Heart right ventricle (tissue), 16 donors: ENCODE data around the gene CREB3L2. TPM values are rescaled to one million over a fixed set of nuclear protein-coding genes. Genes with fewer than 3 reads are reported as not detected.

Experiments
- ATAC-seq, 8 donors: fragments of 200-7000 bp; cut with Tn5 transposase; one replicate each; pipeline ENCODE4 v1.9.1; 2020; ENCODE audit warnings: mild to moderate bottlenecking in 8 of 8, moderate library complexity in 8 of 8, moderate number of reproducible peaks in 1 of 8
- DNase-seq, 2 donors: peaks; one replicate each; pipeline ENCODE4 v3.0.0-alpha.2; 2020
- H3K27ac ChIP-seq, 10 donors: fragments of 200-600 bp; sonication (generic) in 2 of 10; one replicate each; pipeline versions ENCODE4 v1.5.0 to v1.8.0; 2020 to 2022; ENCODE audit warnings: mild to moderate bottlenecking in 3 of 10
- H3K27me3 ChIP-seq, 7 donors: fragments of 200-600 bp; one replicate each; pipeline ENCODE4 v1.8.0; 2021 to 2022; ENCODE audit warnings: mild to moderate bottlenecking in 2 of 7
- H3K36me3 ChIP-seq, 9 donors: fragments of 200-600 bp; sonication (generic) in 1 of 9; one replicate each; pipeline versions ENCODE4 v1.5.0 to v1.8.0; 2020 to 2022; ENCODE audit warnings: mild to moderate bottlenecking in 2 of 9
- H3K4me1 ChIP-seq, 9 donors: fragments of 200-600 bp; sonication (generic) in 1 of 9; one replicate each; pipeline versions ENCODE4 v1.5.0 to v1.8.0; 2020 to 2022; ENCODE audit warnings: mild to moderate bottlenecking in 4 of 9
- H3K4me3 ChIP-seq, 10 donors: fragments of 200-600 bp; sonication (generic) in 2 of 10; one replicate each; pipeline versions ENCODE4 v1.5.0 to v1.8.0; 2020 to 2022; ENCODE audit warnings: mild to moderate bottlenecking in 7 of 10, moderate library complexity in 2 of 10
- H3K9me3 ChIP-seq, 11 donors: fragments of 200-600 bp in 10 of 11; sonication (generic) in 2 of 11; one replicate each; pipeline versions ENCODE4 v1.5.0 to v1.8.0; 2013 to 2022; ENCODE audit warnings: mild to moderate bottlenecking in 2 of 11, control low read depth in 1 of 11, moderate library complexity in 1 of 11
- CTCF ChIP-seq, 9 donors: fragments of 200-600 bp; sonication (generic) in 2 of 9; IDR thresholded peaks; one replicate each; pipeline versions ENCODE4 v1.5.0 to v1.8.0; 2021 to 2022; ENCODE audit warnings: antibody characterized with exemption in 9 of 9, mild to moderate bottlenecking in 5 of 9, moderate library complexity in 1 of 9
- WGBS, 2 donors: extraction: QIAGEN DNeasy Blood & Tissue Kit; methylation state at CpG; one replicate each; pipeline ENCODE4 v1.1.7; 2013; ENCODE audit warnings: inconsistent platforms in 1 of 2; 5-methylcytosine and 5-hydroxymethylcytosine counted together
- intact Hi-C, 10 donors: fragments of 100-400 bp; cut with DNase I; formaldehyde crosslinking; loops; one replicate each; pipeline versions ENCODE4 v1.11.1 to v1.14.2; 2022
- polyA plus RNA-seq, 2 donors: library from polyadenylated mRNA; stranded (reverse); fragments of 200-250 nt; gene quantifications; one replicate each; pipeline ENCODE4 v1.2.3, GENCODE V29; 2013
- total RNA-seq, 10 donors: library from RNA; stranded (reverse); fragmentation: NEBNext Ultra II Directional in 3 of 10; extraction: Animal tissue kit (Norgen Biotek cat#: 25700) in 3 of 10; gene quantifications; one replicate each; pipeline versions ENCODE4 v1.2.1 to v1.2.4, GENCODE V29; 2021 to 2023
- donor health status: Arrhythmogenic right ventricular cardiomyopathy.
- donor health status: ischemic (EF 13 %, LVEDD 7.1; RV severe dilation, severe dysfunction).
- donor health status: healthy with polysubstance abuse.
- donor health status: DM: no; HTN: yes; CAD: no.
- donor health status: DM: no; HTN: no; CAD: no.
- donor health status: ischemic (EF 25% LVEDD 6.9; RV normal size, moderate dysfunction).
- donor health status: ischemic (EF 25% LVEDD 5.7; RV mildly dilated, moderate dysfunction).
- donor health status: healthy.
- donor health status: DM: yes; HTN: yes; CAD: no.
- donor health status: Ischemic cardiomyopathy.
- donor health status: ischemic (EF 35%, LVEDD 5.7; RV mildly dilated, moderate dysfunction).
- donor health status: nonischemic (EF 11% LVEDD 7.7; RV severe dilation, severe dysfunction).
- donor health status: DM: yes; HTN: yes; CAD: no.
- donor health status: PGD.
- donor health status: ischemic (EF 29% LVEDD 5.4; RV normal size, mild dysfunction).
- donor health status: nonischemic (EF 23%, LVEDD 6.1; RV moderate dilation, normal function).

Gene CREB3L2
- total and polyA plus RNA-seq, 12 donors = 4.2 to 34.2 (median 23.3) TPM

- H3K4me1 ChIP-seq = peaks cover 0 to 37% (median 14%) of the 10 kb centered on the region in 9 donors
- intact Hi-C loops = loop anchor here in 1 of 10 donors (10.0 kb wide), 1 partner anchor 68 kb away; no protein-coding TSS in a partner anchor
- no peak for TF ChIP-seq CTCF (IDR thresholded peaks at IDR 0.05)
- no peak for DNase-seq
- no peaks in the 10 kb centered on the region for H3K27me3 ChIP-seq
- no peak for ATAC-seq
- peaks cover 0 to 15% (median 0%) of the 10 kb centered on the region in 11 donors for H3K9me3 ChIP-seq
- H3K36me3 ChIP-seq = peaks cover 0 to 96% (median 61%) of the 10 kb centered on the region in 9 donors
- no peak overlapping the region for H3K4me3 ChIP-seq
- peak overlapping the region in 4 of 10 donors; percentile 18 to 62 (median 35) for H3K27ac ChIP-seq
Measured at GRCh38 chr7:137882806-137883205, 119.1 kb downstream of the CREB3L2 start.

GRCh38 chr7:137882261-137882668 lies 119.6 kb downstream of the CREB3L2 start:
- WGBS, 2 donors = 89% methylated on average over 5 of the region's 5 CpGs
- peak in 3 of 8 donors; percentile 2 to 85 (median 81) for ATAC-seq
- Histone ChIP-seq H3K36me3 (peaks cover 0 to 98% (median 61%) of the 10 kb centered on the region in 9 donors), H3K4me1 (peaks cover 0 to 41% (median 14%) of the 10 kb centered on the region in 9 donors), H3K27me3 (no peaks in the 10 kb centered on the region), H3K9me3 (peaks cover 0 to 15% (median 0%) of the 10 kb centered on the region in 11 donors), H3K4me3 (no peak overlapping the region), H3K27ac (peak overlapping the region in 4 of 10 donors; percentile 18 to 62 (median 35))
- no peak for DNase-seq
- no peak for TF ChIP-seq CTCF (IDR thresholded peaks at IDR 0.05)
- intact Hi-C loops = loop anchor here in 1 of 10 donors (10.0 kb wide), 1 partner anchor 67 kb away; no protein-coding TSS in a partner anchor

- Histone ChIP-seq H3K4me3 (no peak overlapping the region), H3K27me3 (no peaks in the 10 kb centered on the region), H3K4me1 (peaks cover 0 to 43% (median 20%) of the 10 kb centered on the region in 9 donors), H3K9me3 (peaks cover 0 to 15% (median 0%) of the 10 kb centered on the region in 11 donors), H3K27ac (peak overlapping the region in 2 of 10 donors; percentile 18 to 32), H3K36me3 (peaks cover 0 to 96% (median 61%) of the 10 kb centered on the region in 9 donors)
- ATAC-seq = no peak
- no peak for TF ChIP-seq CTCF (IDR thresholded peaks at IDR 0.05)
- no peak for DNase-seq
- intact Hi-C loops = loop anchor here in 1 of 10 donors (10.0 kb wide), 1 partner anchor 67 kb away; no protein-coding TSS in a partner anchor
- WGBS, 2 donors = 98% methylated on average over 8 of the region's 8 CpGs
Measured at GRCh38 chr7:137881607-137882260, 120.2 kb downstream of the CREB3L2 start.

- Histone ChIP-seq H3K27ac (peak overlapping the region in 4 of 10 donors; percentile 61 to 72 (median 65)), H3K36me3 (peaks cover 0 to 97% (median 61%) of the 10 kb centered on the region in 9 donors), H3K4me3 (no peak overlapping the region), H3K27me3 (no peaks in the 10 kb centered on the region), H3K4me1 (peaks cover 0 to 45% (median 21%) of the 10 kb centered on the region in 9 donors), H3K9me3 (peaks cover 0 to 15% (median 0%) of the 10 kb centered on the region in 11 donors)
- no peak for TF ChIP-seq CTCF (IDR thresholded peaks at IDR 0.05)
- intact Hi-C loops = loop anchor here in 1 of 10 donors (10.0 kb wide), 1 partner anchor 66 kb away; no protein-coding TSS in a partner anchor
- 84 to 86% methylated on average over 5 of the region's 5 CpGs for WGBS, 2 donors
- ATAC-seq = no peak
- no peak for DNase-seq
Measured at GRCh38 chr7:137880432-137880831, 121.5 kb downstream of the CREB3L2 start.
